HG03064 (cell line): ENCODE data around the gene SLC25A21.

Experiments used
- ATAC-seq: cut with Tn5 transposase; IDR thresholded peaks from one replicate; pipeline ENCODE4 v1.9.1; 2021; ENCODE audit warnings: low read depth; ENCODE audit not compliant: unreplicated experiment

SLC25A21 gene

DNA sequence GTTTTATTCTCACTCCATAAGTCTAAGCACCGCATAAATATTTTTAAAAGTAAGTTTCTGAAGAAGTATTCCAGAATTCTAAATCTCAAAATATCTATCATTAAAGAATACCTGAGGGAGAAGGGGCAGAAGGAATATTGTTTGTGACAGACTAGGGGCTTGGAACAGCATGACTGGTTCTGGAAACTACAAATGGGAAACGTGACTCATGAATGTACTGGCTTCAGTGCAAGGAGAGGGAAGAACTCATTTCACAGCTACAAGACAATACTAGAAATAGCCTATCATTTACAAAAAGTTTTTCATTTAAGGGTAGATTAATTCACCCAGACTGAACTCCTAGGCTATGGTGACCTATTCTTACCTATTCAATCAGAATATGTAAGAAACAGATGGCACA is 121.3 kb downstream of the SLC25A21 start:
- no peak for ATAC-seq

DNA sequence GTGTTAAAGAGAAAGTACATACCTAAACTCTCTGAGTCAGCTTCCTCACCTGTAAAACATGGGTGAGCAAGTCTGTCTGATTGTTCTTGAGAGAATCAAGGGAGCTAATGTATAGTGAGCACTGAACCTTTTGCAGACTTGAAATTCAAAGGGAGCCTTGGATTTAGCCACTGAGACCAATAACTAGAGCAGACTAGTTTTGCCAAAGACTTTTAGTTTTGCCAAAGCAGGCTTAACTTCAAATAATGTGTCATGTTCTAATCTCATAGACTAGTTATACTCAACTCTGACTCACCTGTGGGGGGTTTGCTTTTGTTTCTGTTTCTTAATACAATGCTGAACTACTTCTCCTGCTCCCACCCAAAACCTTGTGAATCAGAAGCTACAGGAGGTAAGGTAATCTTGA is 123.7 kb downstream of the SLC25A21 start:
- no peak for ATAC-seq

GRCh38 chr14:37047996-37048395 is 124.4 kb downstream of the SLC25A21 start:
- no peak for ATAC-seq

GRCh38 chr14:37047226-37047625 is 125.2 kb downstream of the SLC25A21 start:
- ATAC-seq = no peak

GRCh38 chr14:37046815-37047214 is 125.6 kb downstream of the SLC25A21 start:
- no peak for ATAC-seq

GRCh38 chr14:37045340-37046061 is 126.9 kb downstream of the SLC25A21 start:
- ATAC-seq = no peak

DNA sequence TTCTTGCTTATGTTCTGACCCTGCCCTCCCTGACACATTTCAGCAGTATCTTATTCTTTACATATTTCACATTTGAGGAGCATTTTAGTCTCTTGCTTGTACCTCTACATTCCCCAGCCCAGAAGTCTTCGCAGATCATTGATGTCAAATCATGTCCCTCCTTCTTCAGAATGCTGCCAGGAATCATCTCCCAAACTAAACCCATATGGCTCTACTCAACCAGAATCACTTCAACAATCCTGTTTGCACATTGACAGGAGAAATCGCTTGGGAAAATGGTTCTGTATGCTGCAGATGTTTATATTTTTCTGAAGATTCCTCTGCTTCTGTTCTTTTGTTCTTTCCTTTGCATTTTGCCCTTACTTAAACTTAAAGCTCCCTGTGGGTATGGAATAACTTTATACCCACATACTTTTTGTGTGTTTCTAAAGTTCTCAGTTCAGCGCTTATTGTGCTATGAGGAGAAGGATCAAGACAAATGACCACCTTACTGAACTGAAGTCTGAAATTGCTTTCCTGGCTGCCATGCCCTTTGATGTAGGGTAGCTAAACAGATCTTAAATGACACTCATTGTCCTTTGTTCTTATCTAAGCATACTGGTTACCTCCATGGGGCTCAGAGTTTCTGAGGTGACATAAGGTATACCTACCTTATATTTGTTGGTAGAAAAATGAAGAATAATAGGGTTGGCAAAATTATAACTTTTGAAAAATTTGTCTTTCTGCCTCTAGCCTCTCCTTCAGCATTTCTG is 134.6 kb downstream of the SLC25A21 start:
- no peak for ATAC-seq

DNA sequence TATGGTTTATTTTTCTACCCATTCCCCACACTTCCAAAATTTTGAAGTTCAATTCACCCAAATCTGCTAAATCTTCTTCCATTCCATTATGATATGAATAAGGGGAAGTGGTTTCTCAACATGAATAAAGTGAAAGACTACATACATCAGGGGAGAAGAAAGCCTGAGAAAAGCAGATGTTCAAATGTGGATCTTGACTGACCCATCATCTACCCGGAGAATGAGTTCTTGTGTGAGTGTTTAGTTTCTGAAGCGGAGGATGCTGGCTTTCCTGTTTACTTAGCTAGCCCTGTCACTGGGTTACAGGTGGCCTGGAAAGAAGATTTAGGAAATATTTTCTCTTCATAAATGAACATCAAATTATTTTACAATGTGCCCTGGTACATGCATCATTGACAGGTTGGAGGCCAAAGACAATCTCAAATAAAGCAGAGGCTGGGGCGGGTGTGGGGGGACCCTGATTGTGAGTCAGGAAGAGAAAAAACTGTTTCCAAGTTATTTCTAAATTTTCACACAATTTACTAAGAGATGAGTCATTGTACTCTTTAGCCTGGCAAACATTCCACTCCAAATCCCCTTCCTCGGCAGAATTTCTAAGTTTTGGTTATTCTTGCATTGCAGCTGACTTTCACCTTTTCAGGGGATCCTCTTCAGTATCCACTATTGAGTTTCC is 135.6 kb downstream of the SLC25A21 start:
- ATAC-seq = no peak

GRCh38 chr14:37035401-37035800 is 137.0 kb downstream of the SLC25A21 start:
- no peak for ATAC-seq

DNA sequence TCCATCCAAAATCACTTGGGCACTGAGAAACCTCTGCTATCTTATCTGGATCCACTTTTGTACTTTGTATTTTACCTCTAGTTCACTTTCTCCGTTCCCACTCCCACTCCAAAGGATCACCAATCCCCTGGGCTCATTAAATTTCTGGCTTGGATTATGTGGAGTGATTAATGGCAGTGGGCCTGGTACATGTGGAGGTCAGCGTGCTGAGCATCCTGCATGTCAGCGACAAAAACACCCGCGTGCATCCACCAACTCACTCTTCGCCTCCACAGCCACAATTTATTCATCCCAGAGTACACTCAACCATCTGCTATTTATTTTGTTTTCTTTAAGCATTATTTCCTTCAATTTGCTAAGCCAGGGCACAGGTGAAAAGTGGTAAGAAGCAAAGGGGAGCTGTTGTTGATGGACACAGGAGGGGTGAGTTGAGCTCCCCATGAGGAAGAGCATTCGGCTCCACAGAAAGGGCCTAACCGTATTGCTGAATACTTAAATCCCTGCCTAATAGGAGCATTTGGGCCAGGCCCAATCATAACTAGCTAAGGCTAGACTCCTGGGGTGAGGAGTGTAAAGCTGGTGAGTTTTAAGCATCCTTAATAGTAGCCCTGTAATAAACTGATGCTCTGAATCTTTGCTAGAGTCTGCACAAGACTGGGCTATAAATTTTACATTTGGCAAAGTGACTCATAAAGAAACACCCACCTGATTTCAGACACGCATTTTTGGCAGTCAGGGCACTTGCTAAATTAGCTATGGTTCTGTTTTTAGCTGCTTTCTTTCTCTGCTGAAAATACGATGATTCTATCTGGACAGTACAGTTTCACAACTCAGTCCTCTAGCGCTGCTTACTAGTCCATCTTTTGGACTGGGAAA is 137.8 kb downstream of the SLC25A21 start:
- no peak for ATAC-seq

DNA sequence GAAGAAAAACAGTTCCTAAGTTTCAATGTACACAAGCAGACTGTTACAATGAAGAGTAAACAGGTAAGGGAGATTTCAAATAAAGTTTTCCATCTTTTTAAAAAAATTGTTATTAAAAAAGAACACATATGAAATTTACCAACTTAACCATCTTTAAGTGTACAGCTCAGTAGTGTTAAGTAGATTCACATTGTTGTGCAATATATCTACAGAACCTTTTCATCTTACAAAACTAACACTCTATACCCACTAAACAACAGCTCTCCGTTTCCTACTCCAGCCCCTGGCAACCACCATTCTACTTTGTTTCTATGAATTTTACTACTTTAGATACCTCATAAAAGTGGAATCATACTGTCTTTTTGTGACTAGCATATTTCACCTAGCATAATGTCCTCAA is 139.5 kb downstream of the SLC25A21 start:
- ATAC-seq = no peak

GRCh38 chr14:37027188-37027824 is 145.1 kb downstream of the SLC25A21 start:
- no peak for ATAC-seq

GRCh38 chr14:37023875-37024565 is 148.4 kb downstream of the SLC25A21 start:
- ATAC-seq = no peak

DNA sequence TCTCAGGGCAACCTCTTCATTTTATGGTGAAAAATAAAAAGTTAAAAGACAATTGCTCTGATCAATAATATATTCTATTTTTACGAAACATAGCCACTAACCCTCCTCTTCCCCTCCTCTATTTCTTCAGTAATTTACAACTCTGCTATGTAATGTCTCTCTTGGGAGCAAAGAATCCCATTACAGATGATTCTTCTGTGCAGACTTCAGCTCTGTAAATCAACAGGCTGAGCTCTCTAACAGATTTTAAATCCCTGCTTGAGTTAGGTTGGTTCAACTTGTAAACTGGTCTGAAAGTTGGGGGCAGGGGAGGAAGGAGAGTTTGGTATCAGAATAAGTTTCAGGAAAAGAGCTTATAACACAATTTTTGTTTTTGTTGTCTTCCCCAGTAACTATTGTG is 151.0 kb downstream of the SLC25A21 start:
- ATAC-seq = no peak

DNA sequence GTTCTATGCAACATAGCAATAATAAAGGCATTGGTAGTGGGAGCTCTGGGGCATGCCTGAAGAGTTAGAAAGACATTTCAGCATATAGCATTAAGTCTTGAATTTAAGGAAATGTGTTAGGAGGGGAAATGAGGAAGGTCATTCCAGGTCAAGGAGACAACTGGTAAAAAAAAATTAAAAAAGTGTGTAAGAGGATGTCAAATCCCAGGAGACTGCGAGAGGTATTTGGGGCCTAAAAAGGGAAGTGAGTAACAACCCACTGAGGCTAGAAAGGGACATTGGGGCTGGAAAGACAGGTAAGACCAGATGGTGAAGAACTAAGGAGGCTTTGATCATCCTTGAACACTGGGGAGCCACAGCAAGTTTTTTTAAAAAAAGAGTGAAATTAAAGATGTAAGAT is 152.9 kb downstream of the SLC25A21 start:
- no peak for ATAC-seq

DNA sequence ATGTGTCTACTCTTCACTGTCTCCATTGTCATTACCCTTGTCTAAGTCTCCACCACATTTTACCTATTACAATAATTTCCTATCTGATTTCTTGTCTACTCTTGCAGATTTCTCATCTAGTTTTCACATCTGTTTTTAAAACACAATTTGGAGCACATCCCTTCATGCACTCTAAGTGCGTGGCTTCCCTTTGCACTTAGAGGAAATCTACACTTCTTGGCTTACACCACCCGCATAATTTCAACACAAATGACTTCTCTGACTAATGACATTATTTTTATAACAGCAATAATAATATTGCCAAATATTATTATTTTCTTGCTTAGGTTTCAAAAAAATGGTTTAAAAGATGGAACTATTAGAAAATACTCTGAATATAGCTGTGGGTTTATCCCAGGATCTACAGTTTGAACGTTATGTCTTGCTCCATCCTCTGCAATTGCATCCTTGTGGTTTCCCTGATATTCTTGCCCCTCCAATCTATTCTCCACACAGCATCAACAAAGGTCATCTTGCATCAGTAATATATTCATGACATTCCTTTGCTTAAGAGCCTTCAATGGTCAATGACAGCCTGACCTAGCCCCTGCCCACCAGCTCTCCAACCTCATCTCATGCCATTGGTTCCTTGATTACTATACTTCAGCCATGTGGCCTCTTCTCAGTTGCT is 153.7 kb downstream of the SLC25A21 start:
- ATAC-seq = no peak

- ATAC-seq = no peak
These were observed 159.3 kb downstream of the SLC25A21 start for GRCh38 chr14:37013078-37013477.

- ATAC-seq = no peak
These were observed 173.7 kb downstream of the SLC25A21 start for GRCh38 chr14:36998686-36999085.

GRCh38 chr14:36997843-36998242 is 174.6 kb downstream of the SLC25A21 start:
- ATAC-seq = no peak
